ENCODE data around the gene HMX1. TPM values are rescaled to one million over a fixed set of nuclear protein-coding genes. Genes with fewer than 3 reads are reported as not detected.

Gene HMX1
- total RNA-seq, 1 donor, result not detected

- H2AFZ ChIP-seq (ENCODE audit: low read length), result no peak overlapping the region
- no peaks in the 10 kb centered on the region for H4K20me1 ChIP-seq (ENCODE audit: insufficient read depth, low read length)
- H3K27me3 ChIP-seq (ENCODE audit: insufficient read depth, low read length), result peaks cover 61% of the 10 kb centered on the region
- H3K27ac ChIP-seq (ENCODE audit: low read depth, low read length), result no peak overlapping the region
- no peaks in the 10 kb centered on the region for H3K36me3 ChIP-seq (ENCODE audit: insufficient read depth, low read length)
- H3K4me3 ChIP-seq (ENCODE audit: insufficient read depth, low read length), result no peak overlapping the region
- no peaks in the 10 kb centered on the region for H3K79me2 ChIP-seq (ENCODE audit: insufficient read depth, low read length)
- no peaks in the 10 kb centered on the region for H3K4me1 ChIP-seq (ENCODE audit: insufficient read depth, low read length)
- TF ChIP-seq, protein P1, sequence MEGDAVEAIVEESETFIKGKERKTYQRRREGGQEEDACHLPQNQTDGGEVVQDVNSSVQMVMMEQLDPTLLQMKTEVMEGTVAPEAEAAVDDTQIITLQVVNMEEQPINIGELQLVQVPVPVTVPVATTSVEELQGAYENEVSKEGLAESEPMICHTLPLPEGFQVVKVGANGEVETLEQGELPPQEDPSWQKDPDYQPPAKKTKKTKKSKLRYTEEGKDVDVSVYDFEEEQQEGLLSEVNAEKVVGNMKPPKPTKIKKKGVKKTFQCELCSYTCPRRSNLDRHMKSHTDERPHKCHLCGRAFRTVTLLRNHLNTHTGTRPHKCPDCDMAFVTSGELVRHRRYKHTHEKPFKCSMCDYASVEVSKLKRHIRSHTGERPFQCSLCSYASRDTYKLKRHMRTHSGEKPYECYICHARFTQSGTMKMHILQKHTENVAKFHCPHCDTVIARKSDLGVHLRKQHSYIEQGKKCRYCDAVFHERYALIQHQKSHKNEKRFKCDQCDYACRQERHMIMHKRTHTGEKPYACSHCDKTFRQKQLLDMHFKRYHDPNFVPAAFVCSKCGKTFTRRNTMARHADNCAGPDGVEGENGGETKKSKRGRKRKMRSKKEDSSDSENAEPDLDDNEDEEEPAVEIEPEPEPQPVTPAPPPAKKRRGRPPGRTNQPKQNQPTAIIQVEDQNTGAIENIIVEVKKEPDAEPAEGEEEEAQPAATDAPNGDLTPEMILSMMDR (IDR thresholded peaks at IDR 0.05; ENCODE audit: extremely low read depth, low read depth, low read length), result no peak
- no peaks in the 10 kb centered on the region for H3K9me3 ChIP-seq (ENCODE audit: low read depth, low read length)
- no peak overlapping the region for H3K4me2 ChIP-seq (ENCODE audit: insufficient read depth, low read length)
- DNase-seq (ENCODE audit: insufficient read length, low spot score, missing footprints), result no peak
Measured at GRCh38 chr4:8867624-8868320, 3.9 kb downstream of the HMX1 start.

DNA sequence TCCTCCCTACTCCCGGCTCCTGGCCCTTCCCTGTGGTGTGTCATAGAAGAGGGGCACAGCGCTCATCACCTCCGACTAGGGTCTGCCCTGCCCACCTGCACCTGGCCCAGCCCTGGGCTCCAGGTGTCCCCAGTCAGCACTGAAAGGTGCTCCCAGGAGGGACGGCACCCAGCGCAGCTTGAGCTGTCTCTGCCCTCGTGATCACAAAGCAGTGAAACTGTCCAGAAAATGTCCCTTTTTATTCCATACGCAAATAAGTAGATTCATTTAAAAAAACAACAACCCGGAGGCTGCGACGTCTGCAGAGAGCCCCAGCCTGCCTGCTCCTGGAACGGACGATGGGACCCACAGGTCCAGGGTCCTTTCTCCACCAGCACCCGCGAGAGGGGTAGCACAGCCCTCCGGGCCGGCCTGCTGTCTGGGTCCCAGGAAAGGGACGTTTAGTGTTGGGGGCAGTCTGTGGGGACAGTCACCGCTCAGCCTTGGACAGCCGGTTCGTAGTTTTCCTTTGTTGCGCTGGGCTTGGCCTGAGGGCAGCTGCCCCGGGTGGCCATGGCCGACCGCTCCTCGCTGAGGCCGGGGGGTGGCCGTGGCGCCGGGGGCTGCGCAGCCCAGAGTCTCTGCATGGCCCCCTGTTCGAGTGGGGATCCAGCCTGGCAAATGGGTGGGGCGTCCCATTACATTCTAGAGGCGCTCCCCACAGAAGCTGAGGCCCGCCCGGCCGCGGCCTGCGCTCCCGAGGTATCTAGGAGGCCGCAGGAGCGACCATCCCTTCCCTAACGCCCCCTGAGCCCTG, 4.6 kb downstream of the HMX1 start:
- Histone ChIP-seq H3K36me3 (ENCODE audit: insufficient read depth, low read length) (no peaks in the 10 kb centered on the region), H3K4me2 (ENCODE audit: insufficient read depth, low read length) (no peak overlapping the region), H3K79me2 (ENCODE audit: insufficient read depth, low read length) (no peaks in the 10 kb centered on the region), H3K27ac (ENCODE audit: low read depth, low read length) (no peak overlapping the region), H4K20me1 (ENCODE audit: insufficient read depth, low read length) (no peaks in the 10 kb centered on the region), H2AFZ (ENCODE audit: low read length) (no peak overlapping the region), H3K4me3 (ENCODE audit: insufficient read depth, low read length) (no peak overlapping the region), H3K9me3 (ENCODE audit: low read depth, low read length) (no peaks in the 10 kb centered on the region), H3K27me3 (ENCODE audit: insufficient read depth, low read length) (peaks cover 61% of the 10 kb centered on the region), H3K4me1 (ENCODE audit: insufficient read depth, low read length) (no peaks in the 10 kb centered on the region)
- no peak for DNase-seq (ENCODE audit: insufficient read length, low spot score, missing footprints)
- TF ChIP-seq, protein P1 (IDR thresholded peaks at IDR 0.05; ENCODE audit: extremely low read depth, low read depth, low read length), result no peak

- no peaks in the 10 kb centered on the region for H3K9me3 ChIP-seq (ENCODE audit: low read depth, low read length)
- no peak overlapping the region for H3K4me2 ChIP-seq (ENCODE audit: insufficient read depth, low read length)
- TF ChIP-seq, protein P1 (IDR thresholded peaks at IDR 0.05; ENCODE audit: extremely low read depth, low read depth, low read length), result no peak
- no peaks in the 10 kb centered on the region for H3K79me2 ChIP-seq (ENCODE audit: insufficient read depth, low read length)
- no peaks in the 10 kb centered on the region for H3K4me1 ChIP-seq (ENCODE audit: insufficient read depth, low read length)
- H3K27me3 ChIP-seq (ENCODE audit: insufficient read depth, low read length), result peaks cover 67% of the 10 kb centered on the region
- no peaks in the 10 kb centered on the region for H4K20me1 ChIP-seq (ENCODE audit: insufficient read depth, low read length)
- no peak overlapping the region for H3K4me3 ChIP-seq (ENCODE audit: insufficient read depth, low read length)
- H3K36me3 ChIP-seq (ENCODE audit: insufficient read depth, low read length), result no peaks in the 10 kb centered on the region
- no peak for DNase-seq (ENCODE audit: insufficient read length, low spot score, missing footprints)
- no peak overlapping the region for H2AFZ ChIP-seq (ENCODE audit: low read length)
- H3K27ac ChIP-seq (ENCODE audit: low read depth, low read length), result no peak overlapping the region
Measured at GRCh38 chr4:8866421-8866820, 5.2 kb downstream of the HMX1 start.

GRCh38 chr4:8865681-8866310, 5.8 kb downstream of the HMX1 start:
- no peak for DNase-seq (ENCODE audit: insufficient read length, low spot score, missing footprints)
- peaks cover 70% of the 10 kb centered on the region for H3K27me3 ChIP-seq (ENCODE audit: insufficient read depth, low read length)

More at GRCh38 chr4:8865681-8866310, 5.8 kb downstream of the HMX1 start:
- Histone ChIP-seq H3K4me3 (ENCODE audit: insufficient read depth, low read length) (no peak overlapping the region), H3K79me2 (ENCODE audit: insufficient read depth, low read length) (no peaks in the 10 kb centered on the region), H3K27ac (ENCODE audit: low read depth, low read length) (no peak overlapping the region), H3K4me1 (ENCODE audit: insufficient read depth, low read length) (no peaks in the 10 kb centered on the region), H4K20me1 (ENCODE audit: insufficient read depth, low read length) (no peaks in the 10 kb centered on the region), H3K36me3 (ENCODE audit: insufficient read depth, low read length) (no peaks in the 10 kb centered on the region), H2AFZ (ENCODE audit: low read length) (no peak overlapping the region), H3K4me2 (ENCODE audit: insufficient read depth, low read length) (no peak overlapping the region), H3K9me3 (ENCODE audit: low read depth, low read length) (no peaks in the 10 kb centered on the region)
- TF ChIP-seq, protein P1 (IDR thresholded peaks at IDR 0.05; ENCODE audit: extremely low read depth, low read depth, low read length), result no peak
